Left lobe of liver (tissue), 2 donors: Measurements from ENCODE around the gene NFIA. TPM values are rescaled to one million over a fixed set of nuclear protein-coding genes. Genes with fewer than 3 reads are reported as not detected.
"Not testable (repeated sequence)": the region's sequence is repeated elsewhere in the genome, so short reads cannot be mapped to it uniquely, and the experiment has no call there.

ENCODE experiments used
- ATAC-seq: fragments of 200-7000 bp; cut with Tn5 transposase; one replicate; pipeline ENCODE4 v1.9.1; 2020; ENCODE audit warnings: mild to moderate bottlenecking, moderate library complexity
- DNase-seq: peaks from one replicate; pipeline ENCODE4 v3.0.0-alpha.2; 2020; ENCODE audit warnings: low spot score
- total RNA-seq: library from RNA; stranded (reverse); gene quantifications from one replicate; pipeline ENCODE4 v1.2.1, GENCODE V29; 2021
- donor health status: DM: no; HTN: no; CAD: no; lungs with moderate emphysema.
- donor health status: DM: no; HTN: yes; CAD: no.

The NFIA gene
- total RNA-seq, 1 donor from 2014 or later, result 69.9 TPM

GRCh38 chr1:61460191-61460590 lies 377.8 kb downstream of the NFIA start:
- DNase-seq (no peak), ATAC-seq (no peak)

GRCh38 chr1:61461406-61462384 lies 379.3 kb downstream of the NFIA start:
- ATAC-seq, result no peak
- DNase-seq, result no peak

- DNase-seq, result no peak
- no peak for ATAC-seq
Observed at GRCh38 chr1:61462628-61463027, 380.3 kb downstream of the NFIA start.

- no peak for ATAC-seq
- DNase-seq, result no peak
Observed at GRCh38 chr1:61463220-61463619, 380.9 kb downstream of the NFIA start.

- ATAC-seq, DNase-seq: not testable (repeated sequence)
Observed at GRCh38 chr1:61467836-61468235, 385.5 kb downstream of the NFIA start.

GRCh38 chr1:61469365-61469764 lies 387.0 kb downstream of the NFIA start:
- DNase-seq (no peak), ATAC-seq (no peak)

GRCh38 chr1:61472876-61473275 lies 390.5 kb downstream of the NFIA start:
- no peak for DNase-seq

GRCh38 chr1:61474269-61474817 lies 392.0 kb downstream of the NFIA start:
- DNase-seq (no peak), ATAC-seq (no peak)

More at GRCh38 chr1:61472876-61473275, 390.5 kb downstream of the NFIA start:
- no peak for ATAC-seq

GRCh38 chr1:61474963-61475362 lies 392.6 kb downstream of the NFIA start:
- DNase-seq (no peak), ATAC-seq (no peak)

- ATAC-seq, result no peak
- no peak for DNase-seq
Observed at GRCh38 chr1:61477301-61477700, 394.9 kb downstream of the NFIA start.

- no peak for DNase-seq
- no peak for ATAC-seq
Observed at GRCh38 chr1:61480273-61480935, 398.0 kb downstream of the NFIA start.

- DNase-seq (no peak), ATAC-seq (no peak)
Observed at GRCh38 chr1:61481315-61481715, 399.0 kb downstream of the NFIA start.

- ATAC-seq (no peak), DNase-seq (no peak)
Observed at GRCh38 chr1:61482170-61482734, 399.9 kb downstream of the NFIA start.

- no peak for ATAC-seq
Observed at GRCh38 chr1:61486783-61487536, 404.6 kb downstream of the NFIA start.

GRCh38 chr1:61487801-61488200 lies 405.4 kb downstream of the NFIA start:
- DNase-seq (no peak), ATAC-seq (no peak)

More at GRCh38 chr1:61486783-61487536, 404.6 kb downstream of the NFIA start:
- DNase-seq, result no peak

- ATAC-seq (no peak), DNase-seq (no peak)
Observed at GRCh38 chr1:61490924-61491323, 408.6 kb downstream of the NFIA start.

GRCh38 chr1:61491497-61491896 lies 409.1 kb downstream of the NFIA start:
- DNase-seq, result no peak
- ATAC-seq, result peak; percentile 35

- no peak for ATAC-seq
- no peak for DNase-seq
Observed at GRCh38 chr1:61494000-61494399, 411.6 kb downstream of the NFIA start.

GRCh38 chr1:61496501-61496900 lies 414.1 kb downstream of the NFIA start:
- DNase-seq, result no peak
- no peak for ATAC-seq

- DNase-seq (no peak), ATAC-seq (no peak)
Observed at GRCh38 chr1:61497013-61497412, 414.7 kb downstream of the NFIA start.

- DNase-seq, result no peak
- no peak for ATAC-seq
Observed at GRCh38 chr1:61498342-61498741, 416.0 kb downstream of the NFIA start.
